GM23338 (cell line): ENCODE results near the gene BSND. TPM values are rescaled to one million over a fixed set of nuclear protein-coding genes. Genes with fewer than 3 reads are reported as not detected.

Experiments
- ATAC-seq: fragments of 200-7000 bp; cut with Tn5 transposase; 3 replicates; pipeline ENCODE4 v1.9.1; 2020
- DNase-seq: peaks from one replicate; pipeline ENCODE4 v3.0.0-alpha.2; 2015; ENCODE audit warnings: low spot score
- H2AFZ ChIP-seq: fragments of 200-600 bp; sonication (generic); 2 replicates; pipeline ENCODE4 v1.8.0; 2016; ENCODE audit warnings: antibody characterized with exemption, mild to moderate bottlenecking, moderate library complexity
- H3F3A ChIP-seq: fragments of 200-600 bp; sonication (generic); replicated peaks from 2 replicates; pipeline ENCODE4 v1.8.0; 2017; ENCODE audit warnings: antibody characterized with exemption, mixed run types, low read depth
- H3K27ac ChIP-seq: fragments of 200-600 bp; sonication (generic); 2 replicates; pipeline ENCODE4 v1.6.1; 2016; ENCODE audit warnings: low read depth
- H3K27me3 ChIP-seq: fragments of 200-600 bp; sonication (generic); 2 replicates; pipeline ENCODE4 v1.8.0; 2016; ENCODE audit warnings: mild to moderate bottlenecking, mixed run types, moderate library complexity; ENCODE audit not compliant: insufficient read depth
- H3K36me3 ChIP-seq: fragments of 200-600 bp; sonication (generic); 2 replicates; pipeline ENCODE4 v1.8.0; 2016; ENCODE audit warnings: mild to moderate bottlenecking; ENCODE audit not compliant: insufficient read depth
- H3K4me1 ChIP-seq: fragments of 200-600 bp; sonication (generic); 2 replicates; pipeline ENCODE4 v1.8.0; 2016; ENCODE audit warnings: mild to moderate bottlenecking, moderate library complexity; ENCODE audit not compliant: insufficient read depth
- H3K4me2 ChIP-seq: fragments of 200-600 bp; sonication (generic); 2 replicates; pipeline ENCODE4 v1.7.1; 2017; ENCODE audit warnings: mixed run types
- H3K4me3 ChIP-seq: fragments of 200-600 bp; sonication (generic); 2 replicates; pipeline ENCODE4 v1.6.1; 2016; ENCODE audit warnings: mixed run types
- H3K79me2 ChIP-seq: fragments of 200-600 bp; sonication (generic); replicated peaks from 2 replicates; pipeline ENCODE4 v1.8.0; 2017; ENCODE audit warnings: mild to moderate bottlenecking; ENCODE audit not compliant: insufficient read depth
- H3K9me2 ChIP-seq: fragments of 200-600 bp; sonication (generic); 2 replicates; pipeline ENCODE4 v1.8.0; 2017; ENCODE audit not compliant: insufficient read depth
- H4K20me1 ChIP-seq: fragments of 200-600 bp; sonication (generic); replicated peaks from 2 replicates; pipeline ENCODE4 v1.8.0; 2017; ENCODE audit warnings: mild to moderate bottlenecking; ENCODE audit not compliant: insufficient read depth
- H3K27ac Mint-ChIP-seq: 2 replicates; pipeline ENCODE4 v1.8.0; 2020; ENCODE audit warnings: inconsistent platforms, mild to moderate bottlenecking, moderate library complexity, mixed read lengths
- H3K27me3 Mint-ChIP-seq: 3 replicates; pipeline ENCODE4 v1.8.0; 2022; ENCODE audit warnings: low read depth, mild to moderate bottlenecking, moderate library complexity, mixed read lengths, inconsistent platforms; ENCODE audit not compliant: insufficient read depth, poor library complexity
- H3K36me3 Mint-ChIP-seq: 3 replicates; pipeline ENCODE4 v1.8.0; 2021; ENCODE audit warnings: low read depth, mild to moderate bottlenecking, inconsistent platforms, moderate library complexity, mixed read lengths
- H3K4me1 Mint-ChIP-seq: 3 replicates; pipeline ENCODE4 v1.8.0; 2020; ENCODE audit warnings: mild to moderate bottlenecking, inconsistent platforms, mixed read lengths
- H3K4me3 Mint-ChIP-seq: 3 replicates; pipeline ENCODE4 v1.8.0; 2021; ENCODE audit warnings: moderate library complexity, mild to moderate bottlenecking, inconsistent platforms, mixed read lengths
- H3K9me3 Mint-ChIP-seq: 3 replicates; pipeline ENCODE4 v1.8.0; 2020; ENCODE audit warnings: moderate library complexity, mild to moderate bottlenecking, inconsistent platforms, mixed read lengths
- CREB1 ChIP-seq: fragments of 250-450 bp; sonication (Bioruptor Pico); IDR thresholded peaks from 2 replicates; pipeline ENCODE4 v1.5.0; 2020; ENCODE audit warnings: low read depth, mild to moderate bottlenecking, moderate library complexity
- CTCF ChIP-seq, 2 experiments: fragments of 200-600 bp in 1 of 2; sonication (generic) in 1 of 2; conservative IDR thresholded peaks; 2 replicates each; pipeline versions ENCODE4 v1.5.1 to v1.6.1; 2016 to 2017; ENCODE audit warnings: antibody characterized with exemption in 2 of 2, low read depth in 2 of 2, mild to moderate bottlenecking in 2 of 2, moderate library complexity in 1 of 2
- EZH2 ChIP-seq: fragments of 200-600 bp; sonication (generic); IDR thresholded peaks from one replicate; pipeline ENCODE4 v1.8.0; 2017; ENCODE audit warnings: antibody characterized with exemption, mild to moderate bottlenecking, low read depth; ENCODE audit not compliant: unreplicated experiment
- EZH2phosphoT487 ChIP-seq: fragments of 200-600 bp; sonication (generic); IDR thresholded peaks from one replicate; pipeline ENCODE4 v1.8.1; 2018; ENCODE audit warnings: antibody characterized with exemption; ENCODE audit not compliant: unreplicated experiment
- JUNB ChIP-seq: IDR thresholded peaks from one replicate; pipeline ENCODE4 v1.6.1; 2016; ENCODE audit warnings: antibody characterized with exemption; ENCODE audit not compliant: unreplicated experiment
- NANOG ChIP-seq: IDR thresholded peaks from 2 replicates; pipeline ENCODE4 v1.6.1; 2016; ENCODE audit warnings: antibody characterized with exemption, borderline replicate concordance
- POLR2AphosphoS5 ChIP-seq: IDR thresholded peaks from 2 replicates; pipeline ENCODE4 v1.6.1; 2016; ENCODE audit warnings: antibody characterized with exemption, low read depth
- ZNF114 ChIP-seq: fragments of 250-450 bp; sonication (Bioruptor Pico); IDR thresholded peaks from 2 replicates; pipeline ENCODE4 v1.5.0; 2020; ENCODE audit warnings: mild to moderate bottlenecking, moderate library complexity
- ZNF462 ChIP-seq: fragments of 250-450 bp; sonication (Bioruptor Pico); IDR thresholded peaks from 2 replicates; pipeline ENCODE4 v1.5.0; 2020; ENCODE audit warnings: mild to moderate bottlenecking, moderate library complexity
- polyA plus RNA-seq: library from polyadenylated mRNA; unstranded; fragments of >200 nt; fragmentation: Nextera tagmentation; extraction: Ambion mirVana; gene quantifications from 2 replicates; pipeline ENCODE4 v1.2.1, GENCODE V29; 2016
- total RNA-seq: library from RNA; depleted of rRNA; stranded (reverse); fragments of >200 nt; shearing (Covaris generic); gene quantifications from 2 replicates; pipeline ENCODE4 v1.2.3, GENCODE V29; 2014
- TF ChIP-seq, protein P1 (sequence below): IDR thresholded peaks from one replicate; pipeline ENCODE4 v1.6.1; 2018; ENCODE audit warnings: antibody characterized with exemption; ENCODE audit not compliant: unreplicated experiment

Gene BSND
- total and polyA plus RNA-seq, 2 experiments from 2014 or later, result 0.55 to 1.4 TPM

DNA sequence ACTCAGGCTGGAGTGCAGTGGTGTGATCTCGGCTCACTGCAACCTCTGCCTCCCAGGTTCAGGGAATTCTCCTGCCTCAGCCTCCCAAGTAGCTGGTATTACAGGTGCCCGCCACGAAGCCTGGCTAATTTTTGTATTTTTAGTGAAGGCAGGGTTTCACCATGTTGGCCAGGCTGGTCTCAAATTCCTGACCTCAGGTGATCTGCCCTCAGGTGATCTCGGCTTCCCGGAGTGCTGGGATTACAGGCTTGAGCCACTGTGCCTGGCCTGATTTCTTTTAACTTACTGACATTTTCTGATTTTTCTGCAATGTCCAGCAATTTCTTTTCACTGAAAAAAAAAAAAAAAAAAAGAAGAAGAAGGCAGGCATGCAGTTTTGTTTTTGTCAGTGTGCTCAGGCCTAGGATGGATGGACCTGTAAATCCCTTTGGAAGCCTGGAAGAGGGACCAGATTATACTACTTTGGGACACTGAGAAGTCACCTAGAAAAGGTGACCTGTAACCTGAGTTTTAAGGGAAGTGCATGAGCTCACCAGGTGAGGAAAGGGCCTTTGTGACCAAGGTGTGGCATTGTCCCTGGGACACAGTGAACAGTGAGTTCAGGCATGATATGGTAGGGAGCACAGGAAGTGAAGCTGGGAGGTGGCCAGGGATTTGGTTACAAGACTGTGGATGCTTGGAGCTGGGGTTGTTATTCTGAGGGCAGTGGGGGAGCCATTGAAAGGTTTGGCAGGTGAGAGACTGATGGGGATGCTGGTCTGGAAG lies 21.0 kb upstream of the BSND start (continued):
- TF ChIP-seq ZNF462 (CRISPR knock-in tag) (no peak), EZH2phosphoT487 (no peak), CREB1 (CRISPR knock-in tag) (no peak), JUNB (no peak), ZNF114 (CRISPR knock-in tag) (no peak)

DNA sequence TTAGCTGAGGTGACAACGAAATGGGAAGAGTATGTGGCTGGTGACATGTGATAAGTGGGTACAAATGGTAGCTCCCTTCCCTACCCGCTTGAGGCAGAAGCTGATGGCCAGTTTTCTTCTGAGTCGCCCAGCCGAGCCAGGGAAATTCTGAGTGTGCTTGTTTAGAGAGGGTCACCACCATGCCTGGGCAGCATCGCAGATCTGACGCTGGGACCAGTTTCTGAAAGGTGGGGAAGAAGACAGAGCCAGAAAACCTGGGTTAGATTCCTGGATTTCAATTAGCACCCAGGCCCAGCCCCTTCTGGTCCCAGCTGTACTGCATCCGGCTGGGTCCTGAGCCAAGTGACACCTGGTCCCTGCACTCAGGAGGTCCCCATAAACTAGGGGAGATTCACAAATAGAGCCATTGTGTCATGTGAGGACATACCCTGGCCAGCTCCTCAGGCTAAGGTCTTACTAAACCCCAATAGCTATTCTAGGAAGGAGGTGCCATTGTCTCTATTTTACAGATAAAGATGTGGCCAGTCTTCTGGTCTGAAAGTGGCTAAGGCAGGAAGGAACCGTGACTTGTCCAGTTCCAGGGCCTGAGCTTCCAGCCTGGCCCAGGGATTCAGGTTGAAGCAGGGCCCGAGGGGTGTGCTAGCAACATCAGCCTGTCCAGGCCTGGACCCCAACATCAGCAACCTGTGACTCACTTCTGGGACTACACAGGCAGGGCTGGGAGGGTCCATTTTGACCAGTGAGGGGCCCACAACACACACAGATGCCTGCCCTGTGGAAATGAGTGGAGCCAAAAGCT lies 20.0 kb upstream of the BSND start:
- H3K9me3 Mint-ChIP-seq, result no peaks in the 10 kb centered on the region
- peaks cover 17% of the 10 kb centered on the region for H3K27me3 Mint-ChIP-seq
- DNase-seq (no peak), ATAC-seq (no peak)
- Histone ChIP-seq H3K79me2 (no peaks in the 10 kb centered on the region), H3F3A (no peaks in the 10 kb centered on the region), H2AFZ (peak overlapping the region; percentile 59; the same call in 1 of the 2 replicates), H3K27me3 (peaks cover 29% of the 10 kb centered on the region), H3K9me2 (no peaks in the 10 kb centered on the region), H3K27ac (no peak overlapping the region), H3K4me3 (no peak overlapping the region), H4K20me1 (no peaks in the 10 kb centered on the region), H3K4me1 (peaks cover 23% of the 10 kb centered on the region), H3K4me2 (no peak overlapping the region), H3K36me3 (no peaks in the 10 kb centered on the region)
- no peak overlapping the region for H3K27ac Mint-ChIP-seq
- H3K36me3 Mint-ChIP-seq, result no peaks in the 10 kb centered on the region
- H3K4me3 Mint-ChIP-seq, result no peak overlapping the region
- H3K4me1 Mint-ChIP-seq, result peaks cover 28% of the 10 kb centered on the region
- no peak for TF ChIP-seq EZH2
- TF ChIP-seq CTCF (conservative IDR thresholded peaks at IDR 0.05; ENCODE audit: low read depth in 2 of 2), result no peak
- TF ChIP-seq ZNF114 (CRISPR knock-in tag), result no peak
- TF ChIP-seq, protein P1, sequence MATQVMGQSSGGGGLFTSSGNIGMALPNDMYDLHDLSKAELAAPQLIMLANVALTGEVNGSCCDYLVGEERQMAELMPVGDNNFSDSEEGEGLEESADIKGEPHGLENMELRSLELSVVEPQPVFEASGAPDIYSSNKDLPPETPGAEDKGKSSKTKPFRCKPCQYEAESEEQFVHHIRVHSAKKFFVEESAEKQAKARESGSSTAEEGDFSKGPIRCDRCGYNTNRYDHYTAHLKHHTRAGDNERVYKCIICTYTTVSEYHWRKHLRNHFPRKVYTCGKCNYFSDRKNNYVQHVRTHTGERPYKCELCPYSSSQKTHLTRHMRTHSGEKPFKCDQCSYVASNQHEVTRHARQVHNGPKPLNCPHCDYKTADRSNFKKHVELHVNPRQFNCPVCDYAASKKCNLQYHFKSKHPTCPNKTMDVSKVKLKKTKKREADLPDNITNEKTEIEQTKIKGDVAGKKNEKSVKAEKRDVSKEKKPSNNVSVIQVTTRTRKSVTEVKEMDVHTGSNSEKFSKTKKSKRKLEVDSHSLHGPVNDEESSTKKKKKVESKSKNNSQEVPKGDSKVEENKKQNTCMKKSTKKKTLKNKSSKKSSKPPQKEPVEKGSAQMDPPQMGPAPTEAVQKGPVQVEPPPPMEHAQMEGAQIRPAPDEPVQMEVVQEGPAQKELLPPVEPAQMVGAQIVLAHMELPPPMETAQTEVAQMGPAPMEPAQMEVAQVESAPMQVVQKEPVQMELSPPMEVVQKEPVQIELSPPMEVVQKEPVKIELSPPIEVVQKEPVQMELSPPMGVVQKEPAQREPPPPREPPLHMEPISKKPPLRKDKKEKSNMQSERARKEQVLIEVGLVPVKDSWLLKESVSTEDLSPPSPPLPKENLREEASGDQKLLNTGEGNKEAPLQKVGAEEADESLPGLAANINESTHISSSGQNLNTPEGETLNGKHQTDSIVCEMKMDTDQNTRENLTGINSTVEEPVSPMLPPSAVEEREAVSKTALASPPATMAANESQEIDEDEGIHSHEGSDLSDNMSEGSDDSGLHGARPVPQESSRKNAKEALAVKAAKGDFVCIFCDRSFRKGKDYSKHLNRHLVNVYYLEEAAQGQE, result no peak
- TF ChIP-seq JUNB, result no peak
- no peak for TF ChIP-seq NANOG
- TF ChIP-seq EZH2phosphoT487, result no peak
- TF ChIP-seq POLR2AphosphoS5, result no peak
